ENCODE measurements around the gene SCYL1.
A peak's percentile ranks its signal among the peaks of the same experiment; 100 is the strongest.

SCYL1 gene

DNA sequence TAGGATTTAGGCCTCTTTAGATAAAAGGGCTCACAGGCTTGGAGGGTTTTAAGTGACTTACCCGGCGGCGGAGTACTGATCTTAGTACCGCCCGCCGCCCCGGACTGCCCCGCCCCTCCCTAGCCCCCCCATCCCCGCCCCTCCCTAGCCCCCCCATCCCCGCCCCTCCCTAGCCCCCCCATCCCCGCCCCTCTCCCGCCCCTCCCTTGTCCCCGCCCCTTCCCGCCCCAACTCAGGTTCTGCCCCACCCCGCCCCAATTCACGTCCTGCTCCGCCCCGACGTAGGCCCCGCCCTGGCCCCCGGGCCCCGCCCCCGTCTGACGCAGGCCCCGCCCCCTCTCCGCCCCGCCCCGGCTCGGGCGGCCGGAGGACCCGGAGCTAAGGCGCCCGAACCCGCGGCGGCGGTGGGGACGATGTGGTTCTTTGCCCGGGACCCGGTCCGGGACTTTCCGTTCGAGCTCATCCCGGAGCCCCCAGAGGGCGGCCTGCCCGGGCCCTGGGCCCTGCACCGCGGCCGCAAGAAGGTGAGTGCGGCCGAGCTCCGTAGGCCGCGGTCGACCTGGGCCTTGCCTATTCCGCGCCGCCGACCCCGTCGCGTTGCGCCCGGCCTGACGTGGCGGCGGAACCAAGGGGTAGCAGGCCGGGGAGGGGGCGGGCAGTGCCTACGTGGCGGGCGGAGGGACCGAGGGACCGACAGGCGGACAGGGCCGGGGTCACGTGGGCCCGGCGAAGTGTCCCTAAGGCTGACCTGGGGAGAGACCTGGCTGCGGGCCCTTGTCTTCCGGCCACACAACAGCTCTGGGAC, at the start of gene SCYL1:
Gene SCYL1 (plus strand): TSS at position 343 of the 805 bp plus-strand sequence. CDS start 71 bp downstream, at position 414.
- TF ChIP-seq, protein P1, sequence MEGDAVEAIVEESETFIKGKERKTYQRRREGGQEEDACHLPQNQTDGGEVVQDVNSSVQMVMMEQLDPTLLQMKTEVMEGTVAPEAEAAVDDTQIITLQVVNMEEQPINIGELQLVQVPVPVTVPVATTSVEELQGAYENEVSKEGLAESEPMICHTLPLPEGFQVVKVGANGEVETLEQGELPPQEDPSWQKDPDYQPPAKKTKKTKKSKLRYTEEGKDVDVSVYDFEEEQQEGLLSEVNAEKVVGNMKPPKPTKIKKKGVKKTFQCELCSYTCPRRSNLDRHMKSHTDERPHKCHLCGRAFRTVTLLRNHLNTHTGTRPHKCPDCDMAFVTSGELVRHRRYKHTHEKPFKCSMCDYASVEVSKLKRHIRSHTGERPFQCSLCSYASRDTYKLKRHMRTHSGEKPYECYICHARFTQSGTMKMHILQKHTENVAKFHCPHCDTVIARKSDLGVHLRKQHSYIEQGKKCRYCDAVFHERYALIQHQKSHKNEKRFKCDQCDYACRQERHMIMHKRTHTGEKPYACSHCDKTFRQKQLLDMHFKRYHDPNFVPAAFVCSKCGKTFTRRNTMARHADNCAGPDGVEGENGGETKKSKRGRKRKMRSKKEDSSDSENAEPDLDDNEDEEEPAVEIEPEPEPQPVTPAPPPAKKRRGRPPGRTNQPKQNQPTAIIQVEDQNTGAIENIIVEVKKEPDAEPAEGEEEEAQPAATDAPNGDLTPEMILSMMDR (IDR thresholded peaks at IDR 0.05; ENCODE audit: insufficient read depth, low read depth, low read length, missing control alignments), result no peak
- peak; percentile 85 for DNase-seq (ENCODE audit: low read depth)
- H3K4me3 ChIP-seq (ENCODE audit: low read depth, low read length), result peak within 1 kb of the TSS; percentile 71

DNA sequence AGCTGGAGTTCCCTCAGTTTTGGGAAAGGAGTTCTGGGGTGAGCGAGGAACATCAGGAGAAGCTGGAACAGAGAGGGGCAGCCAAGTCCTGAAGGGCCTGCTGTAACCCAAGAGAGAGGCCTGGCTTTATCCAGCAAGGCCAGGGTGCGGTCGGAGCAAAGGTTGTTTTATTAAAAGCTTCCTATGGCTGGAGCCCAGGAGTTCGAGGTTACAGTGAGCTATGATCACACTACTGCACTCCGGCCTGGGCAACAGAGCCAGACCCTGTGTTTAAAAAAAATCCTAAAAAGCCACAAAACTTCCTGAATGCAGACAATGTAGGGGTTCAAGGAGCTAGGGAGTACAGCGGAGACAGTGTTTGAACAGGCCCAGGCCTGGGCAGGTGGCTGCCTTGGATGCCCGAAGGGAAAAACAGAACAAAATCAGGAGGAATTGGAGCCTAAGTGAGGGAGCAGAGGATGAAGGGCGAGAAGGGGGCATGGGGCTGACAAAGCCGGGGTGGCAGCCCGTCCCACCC, 48.2 kb upstream of the SCYL1 start:
- TF ChIP-seq, protein P1 (IDR thresholded peaks at IDR 0.05; ENCODE audit: insufficient read depth, low read depth, low read length, missing control alignments), result no peak
- no peak for DNase-seq (ENCODE audit: low read depth)
- H3K4me3 ChIP-seq (ENCODE audit: low read depth, low read length), result peak overlapping the region; percentile 76

DNA sequence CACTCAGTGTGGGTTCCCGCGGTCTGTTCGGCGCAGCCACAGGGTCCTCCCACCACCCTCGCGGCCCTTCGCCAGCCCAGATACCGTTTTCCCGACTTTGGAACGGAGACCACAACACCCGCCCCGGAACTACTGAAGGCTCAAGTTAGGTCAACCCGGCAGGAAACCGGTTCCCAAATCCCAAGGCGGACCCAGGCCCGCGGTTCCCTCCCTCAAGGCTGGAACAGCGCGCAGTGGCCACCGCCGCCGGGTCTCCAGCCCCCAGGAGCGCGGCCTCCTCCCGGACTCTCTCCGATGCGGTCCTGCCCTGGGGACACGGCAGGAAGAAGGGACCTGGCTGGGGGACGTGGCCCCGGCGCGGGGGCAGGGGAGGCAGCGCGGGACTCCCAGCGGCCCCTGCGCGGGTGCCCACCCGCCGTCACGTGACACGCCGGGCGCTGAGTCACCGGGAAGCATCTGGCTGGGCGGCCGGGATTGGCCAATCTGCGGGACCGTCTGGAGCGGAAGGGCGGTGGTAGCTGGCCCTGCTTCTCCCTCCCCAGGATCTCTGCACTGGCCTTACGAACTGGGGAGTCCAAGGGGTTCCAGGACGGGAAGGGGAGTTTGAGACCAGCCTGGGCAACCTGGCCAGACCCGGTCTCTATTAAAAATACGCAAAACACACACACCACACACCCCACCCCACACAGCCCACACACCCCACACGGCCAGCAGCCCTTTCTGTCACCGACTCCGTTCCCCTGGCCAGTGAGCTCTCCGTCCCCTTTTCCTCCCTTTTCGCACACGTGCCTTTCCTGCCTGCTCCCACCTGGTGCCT, 47.5 kb upstream of the SCYL1 start:
- DNase-seq (ENCODE audit: low read depth), result peak; percentile 96
- peak overlapping the region; percentile 76 for H3K4me3 ChIP-seq (ENCODE audit: low read depth, low read length)
- TF ChIP-seq, protein P1 (IDR thresholded peaks at IDR 0.05; ENCODE audit: insufficient read depth, low read depth, low read length, missing control alignments), result no peak

DNA sequence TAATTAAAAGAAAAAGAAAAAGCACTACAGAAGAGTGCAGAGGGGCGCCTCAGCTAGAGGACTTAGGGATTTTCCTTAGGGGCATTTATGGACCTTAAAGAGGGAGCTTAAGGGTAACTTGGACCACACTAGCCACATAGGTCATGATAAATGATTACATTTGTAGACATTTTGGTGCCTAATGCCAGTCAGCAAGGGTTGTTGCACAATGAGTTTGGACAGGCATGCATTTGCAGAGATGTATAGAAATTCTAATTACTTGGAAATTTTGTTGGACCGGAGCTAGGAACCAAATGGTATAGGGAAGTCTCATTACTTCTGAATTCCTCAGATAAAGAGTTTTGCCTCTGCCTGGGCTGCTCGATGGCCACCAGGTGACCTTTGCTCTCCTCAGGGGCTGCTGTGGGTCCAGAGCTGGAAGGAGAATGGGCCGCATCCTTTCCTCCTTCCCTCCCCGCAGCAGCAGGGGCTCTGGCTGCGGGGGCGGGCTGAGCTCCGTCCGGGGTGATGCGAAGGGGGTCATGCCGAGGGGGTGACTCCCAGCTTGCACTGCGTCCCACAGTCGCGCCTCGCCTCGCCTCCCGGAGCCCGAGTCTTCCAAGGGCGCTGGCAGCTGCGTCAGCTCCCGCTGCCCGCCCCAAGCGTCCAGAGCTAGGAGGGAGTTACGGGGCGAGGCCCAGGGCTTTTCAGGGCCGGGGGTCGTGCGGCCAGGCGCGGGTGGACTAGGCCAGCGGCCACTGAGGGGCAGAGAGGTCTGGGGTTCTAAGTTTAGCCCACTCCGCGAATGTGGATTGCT, 46.3 kb upstream of the SCYL1 start:
- peak overlapping the region; percentile 76 for H3K4me3 ChIP-seq (ENCODE audit: low read depth, low read length)
- no peak for DNase-seq (ENCODE audit: low read depth)
- TF ChIP-seq, protein P1 (IDR thresholded peaks at IDR 0.05; ENCODE audit: insufficient read depth, low read depth, low read length, missing control alignments), result no peak

DNA sequence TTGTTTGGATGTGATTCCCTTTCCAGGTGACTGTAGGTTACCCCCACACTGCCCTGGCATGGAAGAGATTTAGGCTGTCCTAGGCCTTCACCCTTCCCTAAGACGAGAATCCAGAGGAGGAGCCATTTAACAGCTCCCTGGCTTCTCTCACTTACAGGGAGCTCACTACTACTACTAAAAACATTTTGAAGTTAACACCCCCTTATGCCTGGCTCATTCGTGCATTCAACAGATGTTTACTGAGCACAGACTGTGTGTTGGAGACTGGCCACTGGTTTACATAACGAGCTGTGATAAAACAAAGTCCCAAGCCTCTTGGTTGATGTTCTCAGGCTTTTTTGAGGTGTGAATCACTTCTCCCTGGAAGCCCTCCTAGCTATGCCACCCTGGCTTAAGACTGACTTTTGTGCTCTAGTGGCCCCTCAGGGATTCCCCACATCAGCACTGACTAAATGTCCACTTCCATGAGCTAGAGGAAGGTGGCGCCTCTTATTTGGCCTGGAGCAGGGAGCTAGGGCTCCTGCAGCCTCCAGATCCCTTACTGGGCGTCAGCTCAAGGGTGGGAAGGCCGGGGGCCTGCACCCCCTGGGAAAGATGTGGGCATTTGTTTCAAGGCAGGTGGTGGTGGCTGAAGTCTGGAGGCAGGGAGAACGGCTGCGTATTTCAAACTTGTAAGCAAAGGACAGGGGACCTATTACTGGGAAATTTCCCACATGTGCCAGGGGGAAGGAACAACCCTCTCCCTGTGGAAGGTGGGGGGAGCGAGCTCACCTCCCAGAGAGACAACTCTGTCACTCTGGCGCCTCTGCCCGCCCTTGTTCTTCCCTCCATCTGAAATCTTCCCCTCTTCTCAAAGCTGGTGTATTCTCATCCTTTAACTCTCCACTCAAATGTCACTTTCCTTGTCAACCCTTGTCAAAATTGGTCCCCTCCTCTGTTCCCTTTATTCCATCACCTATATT, 45.4 kb upstream of the SCYL1 start:
- no peak overlapping the region for H3K4me3 ChIP-seq (ENCODE audit: low read depth, low read length)
- DNase-seq (ENCODE audit: low read depth), result no peak
- TF ChIP-seq, protein P1 (IDR thresholded peaks at IDR 0.05; ENCODE audit: insufficient read depth, low read depth, low read length, missing control alignments), result peak; percentile 1
